ENCODE results near the gene CUL2.
A peak's percentile ranks its signal among the peaks of the same experiment; 100 is the strongest.

The CUL2 gene

DNA sequence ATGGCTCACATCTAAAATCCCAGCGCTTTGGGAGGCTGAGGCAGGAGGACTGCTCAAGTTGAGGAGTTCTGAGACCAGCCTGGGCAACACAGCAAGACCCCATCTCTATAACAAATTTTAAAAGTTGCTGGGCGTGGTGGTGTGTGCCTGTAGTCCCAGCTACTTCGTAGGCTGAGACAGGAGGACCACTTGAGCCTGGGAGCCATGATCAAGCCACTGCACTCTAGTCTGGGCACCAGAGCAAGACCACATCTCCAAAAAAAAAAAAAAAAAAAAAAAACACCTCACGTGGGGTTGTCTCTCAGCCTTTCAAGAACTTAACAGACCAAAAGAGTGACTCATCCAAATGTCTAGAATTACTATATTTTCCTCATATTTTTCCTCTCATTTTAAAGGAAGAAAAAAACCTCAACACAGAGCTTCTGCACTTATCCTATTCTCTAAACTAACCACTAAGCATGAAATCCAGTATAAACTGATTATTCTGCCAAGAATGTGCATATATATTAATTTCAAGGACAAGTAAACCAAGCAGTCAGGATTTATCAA is 46.3 kb downstream of the CUL2 start:
- Histone ChIP-seq H3K36me3 (peaks cover 10% of the 10 kb centered on the region), H3K27ac (no peak overlapping the region), H3K27me3 (ENCODE audit: insufficient read depth, low read depth, severe bottlenecking) (no peaks in the 10 kb centered on the region), H3K4me3 (ENCODE audit: low read depth, low read length) (no peak overlapping the region), H3K9me3 (ENCODE audit: severe bottlenecking) (no peaks in the 10 kb centered on the region)
- TF ChIP-seq, protein P1, sequence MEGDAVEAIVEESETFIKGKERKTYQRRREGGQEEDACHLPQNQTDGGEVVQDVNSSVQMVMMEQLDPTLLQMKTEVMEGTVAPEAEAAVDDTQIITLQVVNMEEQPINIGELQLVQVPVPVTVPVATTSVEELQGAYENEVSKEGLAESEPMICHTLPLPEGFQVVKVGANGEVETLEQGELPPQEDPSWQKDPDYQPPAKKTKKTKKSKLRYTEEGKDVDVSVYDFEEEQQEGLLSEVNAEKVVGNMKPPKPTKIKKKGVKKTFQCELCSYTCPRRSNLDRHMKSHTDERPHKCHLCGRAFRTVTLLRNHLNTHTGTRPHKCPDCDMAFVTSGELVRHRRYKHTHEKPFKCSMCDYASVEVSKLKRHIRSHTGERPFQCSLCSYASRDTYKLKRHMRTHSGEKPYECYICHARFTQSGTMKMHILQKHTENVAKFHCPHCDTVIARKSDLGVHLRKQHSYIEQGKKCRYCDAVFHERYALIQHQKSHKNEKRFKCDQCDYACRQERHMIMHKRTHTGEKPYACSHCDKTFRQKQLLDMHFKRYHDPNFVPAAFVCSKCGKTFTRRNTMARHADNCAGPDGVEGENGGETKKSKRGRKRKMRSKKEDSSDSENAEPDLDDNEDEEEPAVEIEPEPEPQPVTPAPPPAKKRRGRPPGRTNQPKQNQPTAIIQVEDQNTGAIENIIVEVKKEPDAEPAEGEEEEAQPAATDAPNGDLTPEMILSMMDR (IDR thresholded peaks at IDR 0.05; ENCODE audit: low read depth, low read length), result no peak
- DNase-seq, result no peak

DNA sequence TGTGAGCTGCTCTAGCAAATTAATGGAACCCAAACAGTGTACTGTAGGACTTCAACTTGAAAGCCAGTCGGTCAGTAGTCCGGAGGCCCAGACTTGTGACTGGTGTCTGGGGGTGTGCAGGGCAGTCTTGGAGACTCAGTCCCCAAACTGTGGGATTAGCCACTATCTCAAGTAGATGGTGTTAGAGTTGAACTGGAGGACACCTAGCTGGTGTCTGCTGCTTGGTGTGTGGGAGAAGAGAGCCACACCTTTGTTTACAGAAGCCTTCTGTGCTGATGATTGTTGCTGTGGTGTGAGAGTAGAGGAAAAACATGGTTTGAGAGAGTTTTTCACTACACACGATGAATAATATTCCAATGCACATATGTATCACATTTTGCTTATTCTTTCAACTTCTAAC is 47.4 kb downstream of the CUL2 start:
- peaks cover 10% of the 10 kb centered on the region for H3K36me3 ChIP-seq
- H3K9me3 ChIP-seq (ENCODE audit: severe bottlenecking), result no peaks in the 10 kb centered on the region
- TF ChIP-seq, protein P1 (IDR thresholded peaks at IDR 0.05; ENCODE audit: low read depth, low read length), result no peak
- DNase-seq, result no peak
- no peak overlapping the region for H3K4me3 ChIP-seq (ENCODE audit: low read depth, low read length)
- no peak overlapping the region for H3K27ac ChIP-seq
- H3K27me3 ChIP-seq (ENCODE audit: insufficient read depth, low read depth, severe bottlenecking), result no peaks in the 10 kb centered on the region

DNA sequence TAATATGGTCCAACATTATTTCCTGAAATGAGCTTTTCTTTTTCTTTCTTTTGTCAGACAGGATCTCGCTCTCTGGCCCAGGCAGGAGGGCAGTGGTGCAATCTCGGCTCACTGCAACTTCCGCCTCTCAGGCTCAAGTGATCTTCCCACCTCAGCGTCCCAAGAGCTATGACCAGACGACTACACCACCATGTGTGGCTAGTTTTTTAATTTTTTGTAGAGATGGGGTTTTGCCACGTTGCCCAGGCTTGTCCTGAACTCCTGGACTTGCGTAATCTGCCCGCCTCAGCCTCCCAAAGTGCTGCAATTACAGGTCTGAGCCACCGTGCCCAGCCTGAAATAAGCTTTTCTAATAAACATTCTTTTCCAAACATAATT is 48.6 kb downstream of the CUL2 start:
- no peak overlapping the region for H3K4me3 ChIP-seq (ENCODE audit: low read depth, low read length)
- peaks cover 10% of the 10 kb centered on the region for H3K36me3 ChIP-seq
- peak overlapping the region; percentile 69 for H3K27ac ChIP-seq
- no peaks in the 10 kb centered on the region for H3K27me3 ChIP-seq (ENCODE audit: insufficient read depth, low read depth, severe bottlenecking)
- no peaks in the 10 kb centered on the region for H3K9me3 ChIP-seq (ENCODE audit: severe bottlenecking)
- peak; percentile 11 for DNase-seq
- TF ChIP-seq, protein P1 (IDR thresholded peaks at IDR 0.05; ENCODE audit: low read depth, low read length), result no peak

DNA sequence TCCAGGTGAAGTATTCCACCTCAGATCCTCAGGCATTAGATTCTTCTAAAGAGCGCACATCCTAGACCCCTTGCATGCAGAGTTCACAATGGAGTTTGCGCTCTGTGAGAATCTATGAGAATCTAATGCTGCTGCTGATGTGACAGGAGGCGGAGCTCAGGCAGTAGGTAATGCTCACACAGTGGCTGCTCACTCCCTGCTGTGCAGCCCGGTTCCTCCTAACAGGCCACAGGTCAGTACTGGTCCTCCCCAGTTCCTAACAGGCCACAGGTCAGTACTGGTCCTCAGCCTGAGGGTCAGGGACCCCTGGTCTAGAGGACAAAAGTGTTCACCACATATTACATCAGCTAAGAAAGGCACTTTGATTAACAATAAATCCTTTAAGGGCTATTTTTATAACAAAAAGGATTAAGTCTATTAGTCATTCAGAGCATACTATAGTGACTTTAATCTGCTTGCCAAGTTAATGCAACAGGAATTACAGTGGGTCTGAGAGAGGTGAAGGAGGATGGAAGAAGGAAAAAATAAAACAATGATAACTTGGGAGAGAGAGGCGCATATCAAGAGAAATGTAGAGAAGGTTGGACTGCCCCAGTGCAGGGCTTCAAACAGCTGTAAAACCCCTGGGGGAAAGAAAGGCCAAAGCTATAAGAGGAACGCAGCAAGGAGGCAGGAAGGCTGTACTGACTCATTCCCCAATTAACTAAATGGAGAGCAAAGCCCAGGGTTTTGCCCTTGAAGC is 49.2 kb downstream of the CUL2 start:
- Histone ChIP-seq H3K9me3 (ENCODE audit: severe bottlenecking) (no peaks in the 10 kb centered on the region), H3K27me3 (ENCODE audit: insufficient read depth, low read depth, severe bottlenecking) (no peaks in the 10 kb centered on the region), H3K4me3 (ENCODE audit: low read depth, low read length) (no peak overlapping the region), H3K27ac (peak overlapping the region; percentile 69), H3K36me3 (peaks cover 10% of the 10 kb centered on the region)
- TF ChIP-seq, protein P1 (IDR thresholded peaks at IDR 0.05; ENCODE audit: low read depth, low read length), result no peak
- DNase-seq, result peak; percentile 54

DNA sequence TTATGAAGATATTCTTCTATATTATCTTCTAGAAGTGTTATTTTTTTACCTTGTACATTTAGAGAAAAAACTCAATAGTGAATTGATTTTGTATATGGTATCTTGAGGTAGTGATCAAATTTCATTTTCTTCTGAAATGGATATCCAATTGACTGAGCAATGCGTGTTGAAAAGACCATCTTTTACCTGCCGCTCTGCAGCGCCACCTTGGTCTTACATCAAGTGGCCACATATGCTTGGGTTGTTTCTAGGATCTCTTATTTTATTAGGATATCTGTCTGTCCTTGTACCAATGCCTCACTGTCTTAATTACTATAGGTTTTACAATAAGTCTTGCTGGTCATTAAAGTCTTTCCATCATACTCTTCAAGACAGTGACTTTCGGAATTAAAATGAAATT is 53.0 kb downstream of the CUL2 start:
- Histone ChIP-seq H3K27ac (no peak overlapping the region), H3K4me3 (ENCODE audit: low read depth, low read length) (no peak overlapping the region), H3K36me3 (0 out of 2 replicates have a peak, but pooled peaks cover 5% of the 10 kb centered on the region), H3K27me3 (ENCODE audit: insufficient read depth, low read depth, severe bottlenecking) (no peaks in the 10 kb centered on the region), H3K9me3 (ENCODE audit: severe bottlenecking) (no peaks in the 10 kb centered on the region)
- DNase-seq, result no peak
- TF ChIP-seq, protein P1 (IDR thresholded peaks at IDR 0.05; ENCODE audit: low read depth, low read length), result no peak

Measured in WERI-Rb-1 (cell line).